Activated CD4-positive, alpha-beta T cell treated with anti-CD3 and anti-CD28 coated beads, Interleukin-2, amount 50 U/mL, for 24 hours (primary cell): Measurements from ENCODE around the gene C3orf18.

Source experiments
- DNase-seq, 2 donors: peaks; one replicate each; pipeline ENCODE4 v3.0.0-alpha.2; 2020; ENCODE audit warnings: low read depth in 1 of 2, low spot score in 1 of 2

C3orf18 gene

GRCh38 chr3:50603261-50604109, 35.9 kb upstream of the C3orf18 start:
- DNase-seq: no peak

GRCh38 chr3:50602595-50603191, 35.1 kb upstream of the C3orf18 start:
- DNase-seq: no peak

- peak; percentile 76 to 85 for DNase-seq
Measured at GRCh38 chr3:50600841-50601591, 33.5 kb upstream of the C3orf18 start.

DNA sequence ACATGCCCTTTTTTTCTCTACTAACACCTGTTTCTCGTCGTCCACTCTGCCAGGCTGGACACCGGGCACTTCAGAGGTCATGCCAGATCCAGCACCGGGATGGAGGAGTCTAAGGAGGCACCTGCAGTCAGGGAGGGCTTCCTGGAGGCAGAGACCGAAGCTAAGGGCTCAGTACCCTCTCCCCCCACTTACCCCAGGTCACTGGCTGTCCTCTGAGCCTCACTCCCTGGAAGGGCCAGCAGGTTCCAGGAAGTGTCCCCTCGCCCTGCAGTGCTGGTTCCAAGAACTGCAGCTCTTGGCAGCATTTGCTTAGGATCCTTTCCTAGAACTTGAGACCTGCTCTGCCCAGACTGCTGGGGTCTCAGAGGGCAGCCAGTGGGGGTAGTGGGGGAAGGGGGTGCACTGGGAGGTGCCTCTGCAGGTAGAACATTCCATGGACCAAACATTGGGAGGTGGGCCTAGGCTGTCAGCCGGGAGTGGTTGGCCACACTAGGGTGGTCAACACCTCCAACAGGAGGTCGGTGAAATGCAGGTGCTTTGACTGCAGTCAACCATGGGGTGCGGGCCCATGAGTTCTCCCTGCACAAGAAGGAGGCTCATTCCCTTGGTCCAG, 32.7 kb upstream of the C3orf18 start:
- DNase-seq: no peak

DNA sequence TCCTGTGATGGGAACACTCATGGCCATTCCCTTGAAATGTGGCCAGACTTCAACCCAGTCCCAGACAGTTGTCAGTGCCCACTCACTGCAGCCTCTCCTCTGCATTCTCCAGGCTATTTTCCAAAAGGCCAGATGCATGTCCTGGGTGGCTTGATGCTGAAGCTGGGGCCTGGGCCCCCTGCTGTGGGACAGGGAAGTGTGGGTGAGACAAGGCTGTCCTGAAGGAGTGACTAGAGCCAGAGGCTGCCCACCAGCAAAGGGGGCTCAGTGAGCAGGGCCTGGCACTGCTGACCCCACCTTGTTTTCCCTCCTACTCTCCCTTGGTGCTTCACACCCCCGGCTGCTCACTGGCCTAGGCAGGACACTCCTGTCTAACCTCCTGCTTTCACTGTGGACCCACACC, 32.2 kb upstream of the C3orf18 start:
- no peak for DNase-seq

- no peak for DNase-seq
Measured at GRCh38 chr3:50599115-50599715, 31.7 kb upstream of the C3orf18 start.

- DNase-seq: no peak
Measured at GRCh38 chr3:50594253-50594785, 26.8 kb upstream of the C3orf18 start.

DNA sequence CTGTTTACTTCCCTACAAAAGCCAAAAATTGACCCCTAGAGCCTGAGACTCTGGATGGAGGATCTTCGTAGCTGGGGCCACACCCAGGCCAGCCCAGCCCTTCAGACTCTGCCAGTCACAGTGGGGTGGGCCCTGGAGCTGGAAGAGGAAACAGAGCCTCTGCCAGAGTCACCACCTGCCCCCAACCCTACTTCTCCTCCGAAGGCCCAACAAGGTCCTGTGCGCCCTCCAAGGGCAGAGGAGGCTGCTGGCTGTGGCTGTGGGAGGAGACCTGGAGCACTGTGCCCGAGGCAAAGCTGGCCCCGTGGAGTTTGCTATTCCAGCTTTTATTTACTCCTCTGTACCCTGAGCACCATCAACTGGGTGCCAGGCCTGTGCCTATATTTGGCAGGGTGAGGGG, 25.0 kb upstream of the C3orf18 start:
- no peak for DNase-seq

- peak in 1 of 2 donors; percentile 38 for DNase-seq
Measured at GRCh38 chr3:50591196-50591741, 23.7 kb upstream of the C3orf18 start.

GRCh38 chr3:50588759-50589433, 21.3 kb upstream of the C3orf18 start:
- DNase-seq: no peak

- DNase-seq: peak; percentile 62 to 82
Measured at GRCh38 chr3:50587806-50588758, 20.5 kb upstream of the C3orf18 start.

GRCh38 chr3:50587373-50587772, 19.8 kb upstream of the C3orf18 start:
- DNase-seq: no peak

- DNase-seq: no peak
Measured at GRCh38 chr3:50586763-50587070, 19.2 kb upstream of the C3orf18 start.

DNA sequence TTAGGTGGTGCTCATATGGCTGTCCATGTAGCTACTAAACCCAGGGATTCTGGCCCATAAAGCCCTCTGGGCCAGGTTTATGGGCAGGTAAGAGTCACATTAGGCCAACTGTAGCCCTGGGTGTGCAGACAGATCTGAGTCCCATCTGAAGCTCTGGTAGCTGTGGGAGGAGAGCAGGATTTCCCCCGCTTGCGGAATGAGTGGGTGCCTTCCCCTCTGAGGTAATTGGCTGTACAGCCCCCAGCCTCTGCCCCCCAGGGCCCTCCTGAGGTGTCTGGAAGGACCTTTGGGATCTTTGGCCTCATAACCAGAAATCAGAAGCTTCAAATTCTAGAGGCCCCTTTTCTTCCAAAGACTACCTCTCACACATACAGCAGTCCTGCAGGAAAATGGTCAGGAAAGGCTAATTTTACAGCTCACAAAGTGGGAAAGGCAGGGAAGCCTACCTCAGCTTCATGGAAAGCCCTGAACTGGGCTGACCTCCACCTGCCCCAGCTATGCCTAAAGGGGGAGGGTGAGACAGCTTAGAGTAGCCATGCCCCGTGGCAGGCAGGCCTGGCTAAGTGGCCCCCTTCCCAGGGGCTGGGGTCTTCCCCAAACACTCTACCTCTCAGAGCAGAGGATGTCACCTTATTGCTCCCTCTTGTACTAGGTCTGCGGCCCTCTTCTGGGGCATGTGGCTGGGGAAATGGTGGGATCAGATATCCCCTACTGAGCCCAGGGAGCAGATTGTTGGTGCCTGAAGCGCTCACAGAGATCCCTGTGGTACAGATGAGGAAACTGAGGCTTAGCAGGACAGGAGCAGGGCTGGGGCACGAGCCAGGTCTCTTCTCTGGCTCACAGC, 18.6 kb upstream of the C3orf18 start:
- DNase-seq: no peak

GRCh38 chr3:50584391-50584790, 16.8 kb upstream of the C3orf18 start:
- no peak for DNase-seq

GRCh38 chr3:50583897-50584296, 16.4 kb upstream of the C3orf18 start:
- DNase-seq: no peak

DNA sequence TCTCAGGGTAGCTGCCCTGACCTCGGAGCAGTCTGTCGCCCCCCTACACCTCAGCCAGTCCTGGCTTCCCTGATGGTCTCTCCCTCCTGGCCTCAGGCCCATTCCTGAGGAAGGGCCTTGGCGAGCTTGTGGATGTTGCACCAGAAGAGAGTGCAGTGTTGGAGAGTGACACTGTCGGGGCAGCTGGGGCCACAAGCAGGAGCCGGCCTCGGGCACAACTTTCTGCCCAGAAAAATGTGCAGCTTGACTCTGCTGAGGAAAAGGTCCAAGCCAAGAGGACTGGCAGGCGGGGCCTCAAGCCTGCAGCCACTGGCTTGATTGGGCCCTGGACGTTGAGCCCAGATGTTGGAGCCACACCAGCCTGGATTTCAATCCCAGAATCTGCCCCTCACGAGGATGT, 14.5 kb upstream of the C3orf18 start:
- DNase-seq: no peak

DNA sequence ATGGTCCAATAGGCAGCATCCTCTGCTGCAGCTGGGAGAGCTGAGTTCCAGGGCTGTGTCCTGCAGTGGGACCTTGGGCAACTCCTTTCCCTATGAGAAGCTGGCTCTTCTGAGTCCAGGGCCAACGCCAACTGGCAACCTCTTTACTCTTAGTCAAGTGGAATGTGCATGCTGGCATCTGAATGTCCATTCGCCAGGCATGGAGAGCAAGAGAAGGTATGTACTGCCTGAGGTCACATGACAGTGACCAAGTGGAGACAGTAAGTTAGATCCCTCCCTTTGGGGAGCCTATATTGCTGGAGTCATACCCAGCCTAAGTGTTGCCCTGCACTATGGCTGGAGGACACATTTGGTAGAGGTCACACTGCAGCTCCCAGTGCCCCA, 13.9 kb upstream of the C3orf18 start:
- no peak for DNase-seq
